H1 (cell line): ENCODE results near the gene TRAF6. TPM values are rescaled to one million over a fixed set of nuclear protein-coding genes. Genes with fewer than 3 reads are reported as not detected.
"Not testable (repeated sequence)": the region's sequence is repeated elsewhere in the genome, so short reads cannot be mapped to it uniquely, and the experiment has no call there.

Experiments
- CTCF ChIA-PET: fragments of 300-600 bp; sonication (Branson Sonifier 250); formaldehyde crosslinking; loops from one replicate; lab custom pipeline; 2021; ENCODE audit not compliant: partially characterized antibody; lab: Charles Lee
- POLR2A ChIA-PET: fragments of 300-600 bp; sonication (Branson Sonifier 250); formaldehyde crosslinking; loops from one replicate; lab custom pipeline; 2021; ENCODE audit warnings: inconsistent platforms; ENCODE audit not compliant: partially characterized antibody; lab: Charles Lee
- DNase-seq, 2 experiments: peaks; one replicate each; pipeline versions ENCODE4 v3.0.0 to v3.0.0-alpha.2; 2010 to 2022; ENCODE audit warnings: low spot score in 2 of 2, low read depth in 1 of 2, mixed read lengths in 1 of 2
- FAIRE-seq: peaks from 2 replicates; lab custom pipeline; 2011; peaks lifted over from hg19 to GRCh38; lab: Jason Lieb, UNC
- H2AFZ ChIP-seq: 2 replicates; pipeline ENCODE4 v1.8.1; 2012; ENCODE audit warnings: low read length, inconsistent platforms
- H2AK5ac ChIP-seq: 2 replicates; pipeline ENCODE4 v1.6.1; 2013; ENCODE audit warnings: low read depth, low read length
- H2BK120ac ChIP-seq: replicated peaks from 2 replicates; pipeline ENCODE3; 2013; ENCODE audit warnings: low read depth, low read length, inconsistent platforms
- H2BK12ac ChIP-seq: 2 replicates; pipeline ENCODE4 v1.6.1; 2013; ENCODE audit warnings: low read depth, low read length
- H2BK15ac ChIP-seq: 2 replicates; pipeline ENCODE4 v1.6.1; 2013; ENCODE audit warnings: low read length
- H2BK20ac ChIP-seq: 2 replicates; pipeline ENCODE4 v1.6.1; 2013; ENCODE audit warnings: low read length
- H2BK5ac ChIP-seq: 2 replicates; pipeline ENCODE4 v1.6.1; 2013; ENCODE audit warnings: low read depth, low read length
- H3K14ac ChIP-seq: 2 replicates; pipeline ENCODE4 v1.6.1; 2013; ENCODE audit warnings: inconsistent platforms; ENCODE audit not compliant: insufficient read length
- H3K18ac ChIP-seq: 2 replicates; pipeline ENCODE4 v1.6.1; 2013; ENCODE audit warnings: low read length; ENCODE audit errors: extremely low read depth
- H3K23ac ChIP-seq: 2 replicates; pipeline ENCODE4 v1.6.1; 2013; ENCODE audit warnings: inconsistent platforms; ENCODE audit not compliant: insufficient read length
- H3K23me2 ChIP-seq: 2 replicates; pipeline ENCODE4 v1.6.1; 2013; ENCODE audit warnings: low read depth, low read length
- H3K27ac ChIP-seq: 2 replicates; pipeline ENCODE4 v1.6.1; 2011; ENCODE audit warnings: low read depth, low read length, inconsistent platforms
- H3K27me3 ChIP-seq, 4 experiments: replicated peaks in 1 of 4; 1 replicate in 1 of 4; 2 replicates in 3 of 4; pipeline versions ENCODE4 v1.6.1 to v1.8.1; 2011 to 2013; ENCODE audit warnings: low read length in 3 of 4, mild to moderate bottlenecking in 3 of 4, inconsistent platforms in 2 of 4, mixed read lengths in 2 of 4, moderate library complexity in 1 of 4; ENCODE audit not compliant: control insufficient read depth in 3 of 4, insufficient read depth in 3 of 4; ENCODE audit errors: extremely low read depth in 1 of 4
- H3K36me3 ChIP-seq, 4 experiments: 2 replicates each; pipeline versions ENCODE4 v1.6.1 to v1.8.1; 2011 to 2013; ENCODE audit warnings: mild to moderate bottlenecking in 4 of 4, low read length in 3 of 4, moderate library complexity in 2 of 4, control low read depth in 1 of 4, inconsistent platforms in 1 of 4; ENCODE audit not compliant: insufficient read depth in 4 of 4, control insufficient read depth in 2 of 4
- H3K4ac ChIP-seq: replicated peaks from 2 replicates; pipeline ENCODE3; 2013; ENCODE audit warnings: low read length, low read depth, mixed read lengths, inconsistent platforms; ENCODE audit not compliant: insufficient read length
- H3K4me1 ChIP-seq, 4 experiments: replicated peaks in 1 of 4; 1 replicate in 1 of 4; 2 replicates in 3 of 4; pipeline versions ENCODE4 v1.6.1 to v1.8.1; 2011 to 2013; ENCODE audit warnings: low read length in 3 of 4, inconsistent platforms in 2 of 4, mixed read lengths in 1 of 4; ENCODE audit not compliant: insufficient read depth in 4 of 4, control insufficient read depth in 3 of 4
- H3K4me2 ChIP-seq, 2 experiments: 2 replicates each; pipeline versions ENCODE4 v1.6.1 to v1.8.1; 2011 to 2013; ENCODE audit warnings: low read depth in 2 of 2, low read length in 2 of 2, control low read depth in 1 of 2, inconsistent platforms in 1 of 2, mild to moderate bottlenecking in 1 of 2; ENCODE audit not compliant: insufficient read depth in 1 of 2
- H3K4me3 ChIP-seq, 4 experiments: fragments of 200-600, 300-600 bp in 1 of 4; sonication (generic), shearing (Covaris generic), sonication (Bioruptor Twin) in 1 of 4; 2 replicates each; pipeline versions ENCODE4 v1.5.1 to v1.8.1; 2011 to 2016; ENCODE audit warnings: low read length in 4 of 4, low read depth in 3 of 4, control low read depth in 2 of 4, inconsistent platforms in 2 of 4, mild to moderate bottlenecking in 2 of 4, mixed read lengths in 1 of 4, moderate library complexity in 1 of 4; ENCODE audit not compliant: insufficient read depth in 2 of 4; ENCODE audit errors: extremely low read depth in 1 of 4
- H3K56ac ChIP-seq: replicated peaks from 2 replicates; pipeline ENCODE3; 2013; ENCODE audit warnings: low read depth, mild to moderate bottlenecking, mixed read lengths, low read length, inconsistent platforms; ENCODE audit not compliant: insufficient read length
- H3K79me1 ChIP-seq: 2 replicates; pipeline ENCODE4 v1.6.1; 2013; ENCODE audit warnings: low read depth, low read length, control low read depth
- H3K79me2 ChIP-seq, 2 experiments: 2 replicates each; pipeline versions ENCODE4 v1.6.1 to v1.8.1; 2012 to 2013; ENCODE audit warnings: low read length in 2 of 2, mild to moderate bottlenecking in 2 of 2, inconsistent platforms in 1 of 2; ENCODE audit not compliant: insufficient read depth in 2 of 2, control insufficient read depth in 1 of 2
- H3K9ac ChIP-seq, 4 experiments: replicated peaks in 1 of 4; 1 replicate in 1 of 4; 2 replicates in 3 of 4; pipeline versions ENCODE4 v1.6.1 to v1.8.1; 2011 to 2013; ENCODE audit warnings: low read depth in 3 of 4, low read length in 3 of 4, control low read depth in 2 of 4, mild to moderate bottlenecking in 2 of 4, moderate library complexity in 2 of 4, inconsistent platforms in 1 of 4; ENCODE audit errors: extremely low read depth in 1 of 4
- H3K9me3 ChIP-seq, 2 experiments: 2 replicates each; pipeline versions ENCODE4 v1.6.1 to v1.8.1; 2012 to 2013; ENCODE audit warnings: mild to moderate bottlenecking in 2 of 2, moderate library complexity in 2 of 2, control low read depth in 1 of 2, inconsistent platforms in 1 of 2, low read depth in 1 of 2, low read length in 1 of 2, mixed read lengths in 1 of 2; ENCODE audit not compliant: insufficient read depth in 2 of 2
- H4K20me1 ChIP-seq, 2 experiments: replicated peaks in 1 of 2; 2 replicates each; pipeline versions ENCODE3 to v1.8.1; 2011 to 2013; ENCODE audit warnings: inconsistent platforms in 2 of 2, low read length in 2 of 2, mild to moderate bottlenecking in 1 of 2; ENCODE audit not compliant: insufficient read depth in 2 of 2, control insufficient read depth in 1 of 2
- H4K5ac ChIP-seq: 2 replicates; pipeline ENCODE4 v1.6.1; 2013; ENCODE audit warnings: low read length, low read depth, mixed read lengths, inconsistent platforms; ENCODE audit not compliant: insufficient read length
- H4K8ac ChIP-seq: 2 replicates; pipeline ENCODE4 v1.8.0; 2013; ENCODE audit warnings: mild to moderate bottlenecking, moderate library complexity, low read length, inconsistent platforms; ENCODE audit not compliant: insufficient read depth; ENCODE audit errors: extremely low read depth
- H4K91ac ChIP-seq: replicated peaks from 2 replicates; pipeline ENCODE3; 2013; ENCODE audit warnings: low read length, mixed read lengths, inconsistent platforms; ENCODE audit not compliant: insufficient read length
- WGBS, 2 experiments: shearing (Covaris generic) in 1 of 2; methylation state at CpG; one replicate each; pipeline versions ENCODE4 v1.1.6 to v1.1.7; 2013 to 2015; ENCODE audit warnings: low lambda C conversion rate in 2 of 2, mixed read lengths in 2 of 2, inconsistent platforms in 1 of 2, low coverage in 1 of 2, missing lambda C conversion rate in 1 of 2; ENCODE audit not compliant: insufficient replicate concordance in 2 of 2, insufficient coverage in 1 of 2, insufficient read length in 1 of 2; ENCODE audit errors: extremely low coverage in 1 of 2, missing lambda C conversion rate in 1 of 2; 5-methylcytosine and 5-hydroxymethylcytosine counted together
- polyA plus RNA-seq, 7 experiments: library from polyadenylated mRNA; depleted of rRNA in 3 of 7; stranded (reverse) in 5 of 7; unstranded in 2 of 7; fragments of >200 nt in 5 of 7; fragments of 200-250 nt in 2 of 7; gene quantifications; 1 replicate in 5 of 7; 2 replicates in 1 of 7; 4 replicates in 1 of 7; pipeline versions ENCODE4 v1.2.1 to v1.2.3, GENCODE V29; 2011 to 2013; ENCODE audit warnings: missing spikeins in 2 of 7, mixed read lengths in 2 of 7
- total RNA-seq: library from RNA; stranded (reverse); fragmentation: NEBNext Ultra II Directional; extraction: Animal tissue kit (Norgen Biotek cat#: 25700); gene quantifications from 2 replicates; pipeline ENCODE4 v1.2.1, GENCODE V29; 2021

TRAF6 gene
- total and polyA plus RNA-seq, 2 of the 8 experiments (the other 6 are each of a cell fraction or from before 2014, with no cell fraction given), result 4.6 to 8.8 TPM

GRCh38 chr11:36483042-36483441 is 27.0 kb downstream of the TRAF6 start:
- H3K56ac ChIP-seq, H3K27ac ChIP-seq, H3K4me2 ChIP-seq, H2BK15ac ChIP-seq, H4K91ac ChIP-seq, H3K27me3 ChIP-seq, H3K36me3 ChIP-seq, H2BK20ac ChIP-seq, H3K79me2 ChIP-seq, H3K18ac ChIP-seq, H3K23ac ChIP-seq, DNase-seq, H4K5ac ChIP-seq, H3K9ac ChIP-seq, H3K9me3 ChIP-seq, H3K14ac ChIP-seq, H4K8ac ChIP-seq, H3K79me1 ChIP-seq, H2AK5ac ChIP-seq, H3K4me3 ChIP-seq, H3K4me1 ChIP-seq, H2BK12ac ChIP-seq, FAIRE-seq, H3K23me2 ChIP-seq, H2BK120ac ChIP-seq, H4K20me1 ChIP-seq, H2AFZ ChIP-seq, H3K4ac ChIP-seq, H2BK5ac ChIP-seq, POLR2A ChIA-PET: not testable (repeated sequence)
- CTCF ChIA-PET, result interaction anchor here (2.2 kb wide), 1 partner anchor 10 kb away, joined by 6 read pairs; no protein-coding TSS in a partner anchor
- 88% methylated on average over 3 of the region's 4 CpGs; no CpG with 5 or more reads in 1 of the 2 experiments for WGBS, 2 experiments
